ENCODE results near the gene PEBP1.
A peak's percentile ranks its signal among the peaks of the same experiment; 100 is the strongest.
"Not testable (repeated sequence)": the region's sequence is repeated elsewhere in the genome, so short reads cannot be mapped to it uniquely, and the experiment has no call there.

The PEBP1 gene

DNA sequence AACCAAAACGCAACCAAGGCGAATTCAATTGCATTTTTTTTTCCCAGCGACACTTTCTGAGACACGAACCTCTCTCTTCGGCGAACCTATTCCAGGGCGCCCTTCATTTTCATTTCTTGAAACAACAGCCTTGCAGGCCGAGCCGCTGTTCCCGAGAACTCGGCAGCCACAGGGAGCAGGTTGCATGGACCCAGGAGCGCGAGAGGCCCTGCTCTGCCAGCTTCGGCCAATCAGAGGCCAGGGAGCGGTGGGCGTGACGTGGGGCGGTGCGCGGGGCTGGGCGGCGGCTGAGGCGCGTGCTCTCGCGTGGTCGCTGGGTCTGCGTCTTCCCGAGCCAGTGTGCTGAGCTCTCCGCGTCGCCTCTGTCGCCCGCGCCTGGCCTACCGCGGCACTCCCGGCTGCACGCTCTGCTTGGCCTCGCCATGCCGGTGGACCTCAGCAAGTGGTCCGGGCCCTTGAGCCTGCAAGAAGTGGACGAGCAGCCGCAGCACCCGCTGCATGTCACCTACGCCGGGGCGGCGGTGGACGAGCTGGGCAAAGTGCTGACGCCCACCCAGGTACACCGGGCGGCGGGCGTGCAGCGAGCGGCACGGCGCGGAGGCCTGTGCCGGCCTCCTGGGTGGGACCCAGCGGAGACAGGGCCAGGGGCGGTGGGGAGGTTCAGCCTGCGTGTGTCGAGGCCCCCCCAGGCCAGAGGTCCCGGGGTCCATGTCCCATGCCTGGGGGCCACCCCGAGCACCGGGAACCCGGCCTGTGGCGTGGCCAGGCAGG lies at the start of gene PEBP1:
Gene PEBP1, plus strand, starts transcription at position 337 of the 771 bp plus-strand sequence. Its CDS starts 86 bp downstream, at position 423.
- DNase-seq (ENCODE audit: low read depth in 3 of 3): peak; percentile 83 to 88 (median 84)

DNA sequence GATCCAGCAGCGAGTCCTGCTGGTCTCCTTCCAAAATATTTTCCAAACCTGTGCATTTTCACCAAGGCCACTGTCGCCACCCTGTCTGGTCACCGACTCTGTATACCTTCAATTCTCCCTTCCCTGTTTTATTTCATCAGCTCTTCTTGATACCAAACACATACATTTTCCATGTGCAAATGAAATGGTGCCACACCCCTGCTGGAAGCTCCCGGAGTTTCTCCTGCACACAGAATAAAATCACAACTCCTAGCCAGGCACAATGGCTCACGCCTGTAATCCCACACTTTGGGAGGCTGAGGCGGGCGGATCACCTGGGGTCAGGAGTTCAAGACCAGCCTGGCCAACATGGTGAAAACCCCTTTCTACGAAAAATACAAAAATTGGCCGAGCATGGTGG lies 46.1 kb upstream of the PEBP1 start:
- no peak for DNase-seq (ENCODE audit: low read depth in 3 of 3)

DNA sequence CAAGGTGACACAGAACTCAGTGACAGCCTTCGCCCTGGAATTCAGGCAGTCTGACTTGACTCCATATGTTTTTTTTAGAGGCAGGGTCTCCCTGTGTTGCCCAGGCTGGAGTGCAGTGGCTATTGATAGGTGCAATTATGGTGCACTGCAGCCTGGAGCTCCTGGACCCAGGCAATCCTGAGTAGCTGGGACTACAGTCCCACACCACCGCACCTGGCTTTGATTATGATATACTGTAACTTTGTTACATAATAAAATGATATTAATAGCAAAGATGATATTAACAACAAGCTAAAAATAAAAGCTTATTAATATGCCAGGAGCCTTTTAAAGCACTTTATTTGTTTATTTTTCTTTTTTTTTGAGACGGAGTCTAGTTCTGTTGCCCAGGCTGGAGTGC lies 41.9 kb upstream of the PEBP1 start:
- DNase-seq (ENCODE audit: low read depth in 3 of 3): no peak

DNA sequence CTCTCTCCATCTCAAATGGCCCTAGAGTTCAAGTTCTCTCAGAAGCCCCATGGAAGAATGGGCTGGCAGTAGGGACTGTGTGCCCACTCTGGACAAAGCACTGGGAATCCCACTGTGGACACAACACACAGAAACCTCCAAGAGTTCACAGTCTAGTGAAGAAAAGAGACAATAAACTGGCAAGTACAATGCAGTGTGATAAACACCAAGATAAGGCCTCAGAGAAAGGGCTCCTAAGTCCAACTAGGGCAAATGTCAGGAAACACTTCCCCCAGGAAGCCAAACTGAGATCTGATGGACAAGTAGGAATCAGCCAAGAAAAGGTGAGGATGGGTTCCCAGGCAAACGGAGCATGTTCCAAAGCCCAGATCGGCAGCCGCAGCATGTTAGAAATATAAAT lies 37.5 kb upstream of the PEBP1 start:
- DNase-seq (ENCODE audit: low read depth in 3 of 3): no peak

DNA sequence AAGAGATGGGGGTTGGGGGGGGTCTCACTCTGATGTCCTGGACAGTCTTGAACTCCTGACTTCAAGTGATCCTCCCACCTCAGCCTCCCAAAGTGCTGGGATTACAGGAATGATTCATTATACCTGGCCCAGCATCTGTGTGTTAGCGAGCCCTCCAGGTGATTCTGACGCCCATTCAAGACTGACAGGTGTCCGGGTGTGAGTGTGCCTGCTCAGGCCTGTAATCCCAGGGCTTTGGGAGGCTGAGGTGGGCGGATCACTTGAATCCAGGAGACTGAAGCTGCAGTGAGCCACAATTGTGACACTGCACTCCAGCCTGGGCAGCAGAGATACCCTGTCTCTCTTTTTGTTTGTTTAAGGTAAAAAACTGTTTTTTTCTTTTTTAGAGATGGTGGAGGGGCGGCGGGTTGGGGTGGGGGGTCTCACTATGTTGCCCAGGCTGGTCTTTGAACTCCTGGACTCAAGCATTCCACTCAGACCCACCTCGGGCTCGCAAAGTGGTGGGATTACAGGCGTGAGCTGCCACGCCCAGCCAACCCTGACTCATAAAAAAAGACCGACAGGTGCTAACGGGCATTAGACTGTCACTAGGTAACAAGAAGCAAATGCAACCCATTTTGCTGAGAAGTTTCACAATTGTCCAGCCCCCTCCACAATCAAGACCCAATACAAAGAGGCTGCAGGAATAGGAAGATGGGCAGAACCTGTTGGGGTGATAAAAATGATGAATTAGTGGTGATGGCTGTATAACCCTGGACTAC lies 36.8 kb upstream of the PEBP1 start:
- DNase-seq (ENCODE audit: low read depth in 3 of 3): no peak

DNA sequence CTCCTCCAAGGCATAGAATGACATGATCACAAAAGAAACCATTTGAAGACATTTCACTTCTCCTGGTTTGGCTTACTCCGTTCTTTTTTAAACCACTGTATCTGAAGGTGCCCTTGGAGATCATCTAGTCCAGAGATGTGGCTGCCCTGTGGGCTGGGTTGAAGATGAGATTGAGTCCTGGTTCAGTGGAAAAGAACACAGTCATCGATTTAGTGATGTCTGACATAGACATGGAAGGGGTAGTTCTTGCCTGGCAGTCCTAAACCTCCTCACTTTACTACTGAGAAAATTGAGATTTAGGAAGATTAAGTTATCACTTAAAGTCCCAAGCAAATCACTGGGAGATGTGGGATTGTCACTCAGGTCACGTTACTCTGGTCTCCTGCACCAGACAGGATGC lies 34.9 kb upstream of the PEBP1 start:
- no peak for DNase-seq (ENCODE audit: low read depth in 3 of 3)

DNA sequence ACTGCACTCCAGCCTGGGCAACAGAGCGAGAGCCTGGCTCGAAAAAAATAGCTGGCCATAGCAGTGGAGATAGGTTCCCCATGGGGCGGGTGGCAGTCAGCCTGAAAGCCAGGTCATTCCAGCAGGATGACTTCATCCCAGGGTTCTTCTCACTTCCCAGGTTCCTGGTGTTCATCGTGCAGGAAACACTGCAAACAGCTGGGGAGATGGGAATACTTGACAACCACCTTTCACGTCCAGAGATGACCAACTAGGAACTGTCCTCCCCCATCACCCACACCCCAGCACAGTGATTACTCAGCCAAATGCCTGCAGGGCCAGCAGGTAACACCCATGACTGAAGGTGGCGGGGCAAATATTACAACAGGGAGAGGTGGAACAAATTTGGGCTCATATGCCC lies 33.9 kb upstream of the PEBP1 start:
- no peak for DNase-seq (ENCODE audit: low read depth in 3 of 3)

DNA sequence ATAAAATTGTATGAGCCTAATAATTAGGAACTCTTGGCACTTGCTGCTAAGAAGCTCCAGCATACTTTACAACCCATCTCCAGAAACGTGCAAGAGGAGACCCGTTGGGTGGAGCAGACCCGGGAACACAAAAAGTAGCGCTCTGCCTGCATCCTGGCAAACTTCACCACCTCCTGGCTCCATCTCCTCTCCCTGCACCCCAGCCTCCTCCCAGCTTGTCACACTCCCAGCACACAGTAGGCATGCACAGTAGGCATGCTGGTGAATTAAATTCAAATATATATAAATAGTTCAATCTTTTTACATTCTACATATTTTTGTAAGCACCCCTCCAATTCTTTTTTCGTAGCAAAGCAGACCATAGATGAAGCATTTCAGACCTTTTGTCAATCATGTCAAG lies 33.3 kb upstream of the PEBP1 start:
- no peak for DNase-seq (ENCODE audit: low read depth in 3 of 3)

DNA sequence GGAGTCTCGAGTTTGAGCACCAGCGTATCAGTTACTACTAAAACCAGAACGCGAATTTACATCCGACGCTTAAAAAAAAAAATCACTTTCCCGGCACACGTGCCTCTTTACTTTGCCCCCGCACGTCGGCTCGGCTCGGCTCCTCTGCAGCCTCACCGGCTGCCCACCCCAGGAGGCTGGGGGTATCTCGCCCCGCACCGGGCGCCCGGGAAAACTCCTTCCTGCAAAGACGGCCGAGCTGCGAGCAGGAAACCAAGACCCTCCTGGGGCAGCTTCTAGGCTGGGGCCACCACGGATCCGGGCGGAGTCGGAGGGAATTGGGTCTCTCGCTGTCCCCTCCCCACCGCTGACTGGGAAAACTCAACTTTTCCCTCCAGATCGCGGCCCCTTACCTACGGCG lies 32.7 kb upstream of the PEBP1 start:
- DNase-seq (ENCODE audit: low read depth in 3 of 3): no peak

DNA sequence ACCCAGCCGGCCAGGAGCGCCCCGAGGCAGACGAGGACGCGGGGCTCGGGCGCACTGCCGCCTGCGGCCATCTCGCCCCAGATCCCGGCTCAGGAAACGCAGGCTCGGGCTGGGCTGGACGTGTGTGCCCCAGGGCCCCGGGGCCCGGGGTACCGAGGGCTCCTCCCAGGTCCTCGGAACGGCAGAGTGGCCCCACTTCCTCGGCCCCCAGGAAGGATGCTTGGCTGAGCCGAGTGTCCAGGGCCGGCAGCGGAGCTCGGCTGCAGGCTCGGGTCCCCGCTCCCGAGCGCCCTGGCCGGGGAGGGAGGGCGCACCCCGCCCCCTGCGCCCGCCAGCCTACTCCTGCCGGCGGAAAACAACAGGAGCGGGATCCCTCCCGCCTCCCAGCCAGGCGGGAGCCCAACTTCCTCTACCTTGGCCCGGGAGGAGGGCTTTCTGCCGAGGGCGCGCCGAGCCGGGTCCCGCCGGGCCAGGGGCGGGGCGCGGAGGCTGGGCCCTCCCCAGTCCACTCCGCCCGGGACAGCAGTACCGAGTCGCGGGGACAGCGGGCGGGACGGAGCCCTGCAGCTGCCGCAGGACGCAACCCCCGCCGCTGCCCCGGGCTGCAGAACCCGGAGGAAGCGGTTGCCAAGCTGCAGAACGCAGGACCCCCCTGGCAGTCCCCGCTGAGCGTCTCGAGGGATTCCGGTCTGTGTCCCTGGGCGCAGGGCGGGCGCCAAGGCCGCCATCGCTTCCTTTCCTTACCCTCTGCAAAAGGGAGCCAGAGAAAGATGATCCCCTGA lies 32.1 kb upstream of the PEBP1 start, which contains the start of gene VSIG10:
Gene VSIG10, minus strand, starts transcription at position 411 of the 782 bp plus-strand sequence. Its CDS starts 340 bp downstream, at position 71.
- DNase-seq (ENCODE audit: low read depth in 3 of 3): peak in 1 of 3 experiments; percentile 6

DNA sequence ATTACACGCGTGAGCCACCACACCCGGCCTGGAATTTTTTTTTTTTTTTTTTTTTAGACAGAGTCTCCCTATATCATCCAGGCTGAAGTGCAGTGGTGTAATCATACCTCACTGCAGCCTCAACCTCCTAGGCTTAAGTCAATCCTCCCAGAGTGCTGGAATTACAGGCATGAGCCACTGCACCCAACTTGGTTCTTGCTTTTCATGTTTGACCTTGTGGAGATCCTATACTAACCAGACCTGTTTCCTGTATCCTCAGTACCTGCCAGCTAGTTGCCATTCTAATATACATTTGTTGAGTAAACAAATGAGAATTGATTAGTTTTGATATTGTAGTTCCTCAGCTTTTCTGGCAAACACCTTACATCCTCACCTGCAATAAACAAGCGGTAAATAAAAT lies 28.9 kb upstream of the PEBP1 start:
- DNase-seq (ENCODE audit: low read depth in 3 of 3): no peak

DNA sequence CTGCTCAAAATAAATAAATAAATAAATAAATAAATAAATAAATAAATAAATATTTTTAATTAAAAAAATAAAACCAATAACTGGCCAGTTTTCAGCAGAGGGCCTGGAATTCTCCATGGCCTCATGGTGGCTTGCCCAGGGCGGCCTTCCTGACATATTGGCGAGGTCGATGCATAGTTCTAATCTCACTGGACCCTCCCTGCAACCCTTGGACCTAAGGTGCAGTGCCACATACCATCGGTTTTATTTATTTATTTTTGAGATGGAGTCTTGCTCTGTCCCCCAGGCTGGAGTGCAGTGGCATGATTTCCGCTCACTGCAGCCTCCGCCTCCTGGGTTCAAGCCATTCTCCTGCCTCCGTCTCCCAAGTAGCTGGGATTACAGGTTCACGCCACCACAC lies 28.2 kb upstream of the PEBP1 start:
- no peak for DNase-seq (ENCODE audit: low read depth in 3 of 3)

DNA sequence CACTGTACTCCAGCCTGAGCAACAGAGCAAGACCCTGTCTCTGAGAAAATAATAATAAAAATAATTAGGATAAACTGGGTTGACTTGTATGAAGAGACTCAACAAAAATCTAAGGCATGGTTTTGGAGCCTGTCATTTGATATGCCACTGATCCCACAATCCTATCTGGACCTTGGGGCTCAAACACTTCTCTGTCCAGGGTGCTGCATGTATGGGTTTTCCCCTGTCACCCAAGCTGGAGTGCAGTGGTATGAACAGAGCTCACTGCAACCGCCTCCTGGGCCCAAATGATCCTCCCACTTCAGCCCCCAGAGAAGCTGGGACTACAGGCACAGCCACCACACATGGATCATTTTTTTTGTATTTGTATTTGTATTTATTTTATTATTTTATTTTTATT lies 26.8 kb upstream of the PEBP1 start:
- no peak for DNase-seq (ENCODE audit: low read depth in 3 of 3)

DNA sequence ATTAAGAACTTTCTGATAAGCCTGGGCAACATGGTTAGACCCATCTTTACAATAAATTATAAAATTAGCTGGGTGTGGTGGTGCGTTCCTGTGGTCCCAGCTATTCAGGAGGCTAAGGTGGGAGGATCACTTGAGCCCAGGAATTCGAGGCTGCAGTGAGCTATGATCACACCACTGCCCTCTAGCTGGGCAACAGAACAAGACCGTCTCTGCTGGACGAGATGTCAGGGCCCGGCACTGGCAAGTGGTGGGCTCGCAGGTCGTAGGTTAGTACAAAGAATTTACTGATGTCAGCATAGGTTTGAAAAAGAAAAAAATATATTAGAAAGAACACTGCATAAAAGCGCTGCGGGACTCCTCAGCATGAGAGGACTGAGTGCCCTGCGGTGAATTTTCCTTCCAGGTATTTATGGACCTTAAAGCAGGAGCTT lies 16.5 kb upstream of the PEBP1 start:
- DNase-seq (ENCODE audit: low read depth in 3 of 3): no peak

DNA sequence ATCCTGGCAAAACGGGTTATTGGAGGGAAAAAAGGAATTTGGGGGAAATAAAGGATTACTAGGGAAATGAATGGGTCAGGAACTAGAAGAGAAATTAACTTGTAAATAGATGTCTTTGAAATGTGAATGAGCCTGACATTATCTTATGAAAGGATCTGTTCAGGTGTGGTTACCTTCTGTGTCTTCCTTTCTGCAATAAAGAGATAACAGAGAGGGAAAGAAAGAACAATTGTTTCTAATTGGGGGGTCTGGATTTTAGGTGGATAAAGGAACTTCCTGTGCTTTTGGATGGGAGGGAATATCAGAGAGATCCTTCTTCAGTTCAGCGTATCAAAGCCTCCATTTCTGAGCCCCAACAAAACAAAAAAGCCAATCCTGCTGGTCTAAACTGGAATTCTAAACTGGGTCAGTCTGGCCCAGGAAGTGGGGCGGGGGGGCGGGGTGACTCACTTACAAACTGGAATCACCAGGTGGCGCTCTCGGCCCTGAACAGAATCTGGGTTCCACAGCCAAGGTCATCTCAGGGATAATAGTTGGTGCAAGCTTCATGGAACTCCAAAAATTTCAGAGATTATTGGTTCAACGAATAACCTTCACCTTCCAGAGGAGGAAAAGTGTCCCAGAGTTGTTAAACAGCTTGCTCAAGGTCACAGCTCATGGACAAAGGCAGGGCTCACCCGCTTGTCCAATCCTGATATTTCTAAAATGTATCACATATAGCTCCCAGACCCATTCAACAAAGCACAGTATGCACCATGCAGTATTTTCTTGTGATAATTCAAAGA lies 15.2 kb upstream of the PEBP1 start:
- peak in 2 of 3 experiments; percentile 23 to 26 for DNase-seq (ENCODE audit: low read depth in 3 of 3)

DNA sequence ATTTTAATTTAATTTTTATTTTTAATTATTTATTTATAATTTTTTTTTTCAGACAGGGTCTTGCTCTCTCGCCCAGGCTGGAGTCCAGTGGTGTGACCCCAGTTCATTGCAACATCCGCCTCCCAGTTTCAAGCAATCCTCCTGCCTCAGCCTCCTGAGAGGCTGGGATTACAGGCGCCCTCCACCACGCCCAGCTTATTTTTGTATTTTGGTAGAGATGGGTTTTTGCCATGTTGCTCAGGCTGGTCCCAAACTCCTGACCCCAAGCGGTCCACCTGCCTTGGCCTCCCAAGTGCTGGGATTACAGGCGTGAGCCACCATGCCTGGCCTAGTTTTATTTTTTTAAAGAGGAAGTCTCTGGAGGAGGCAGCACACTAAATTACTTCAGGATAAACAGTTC lies 13.7 kb upstream of the PEBP1 start:
- no peak for DNase-seq (ENCODE audit: low read depth in 3 of 3)

DNA sequence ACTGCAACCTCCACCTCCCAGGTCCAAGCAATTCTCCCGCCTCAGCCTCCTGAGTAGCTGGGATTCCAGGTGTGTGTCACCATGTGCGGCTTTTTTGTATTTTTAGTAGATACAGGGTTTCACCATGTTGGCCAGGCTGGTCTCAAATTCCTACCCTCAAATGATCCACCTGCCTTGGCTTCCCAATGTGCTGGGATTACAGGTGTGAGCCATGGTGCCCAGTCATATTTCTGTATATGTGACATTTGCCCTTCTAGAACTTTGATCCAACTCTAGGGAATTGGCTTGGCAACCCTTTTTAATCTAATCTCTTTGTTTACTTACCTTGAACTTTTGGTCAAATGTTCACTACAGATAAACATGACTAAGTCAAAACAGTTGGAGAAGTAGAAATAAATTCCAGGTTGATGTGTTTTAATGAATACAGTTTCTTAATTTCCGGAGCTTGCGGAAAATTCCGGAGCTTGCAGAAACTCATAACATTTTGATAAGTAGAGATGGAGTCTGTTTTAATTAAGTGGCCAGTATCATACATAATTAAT lies 11.5 kb upstream of the PEBP1 start:
- no peak for DNase-seq (ENCODE audit: low read depth in 3 of 3)

DNA sequence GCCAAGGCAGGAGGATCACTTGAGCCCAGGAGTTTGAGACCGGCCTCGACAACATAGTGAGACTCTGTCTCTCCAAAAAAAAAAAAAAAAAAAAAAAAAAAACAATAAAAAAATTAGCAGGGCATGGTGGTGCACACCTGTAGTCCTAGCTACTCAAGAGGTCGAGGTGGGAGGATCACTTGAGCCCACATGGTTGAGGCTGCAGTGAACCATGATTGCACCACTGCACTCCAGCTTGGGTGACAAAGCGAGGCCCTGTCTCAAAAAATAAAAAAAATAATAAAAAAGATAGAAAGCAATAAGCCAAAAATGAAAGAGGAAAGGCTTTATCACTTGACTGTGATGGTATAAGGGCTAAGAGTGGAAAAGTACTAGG lies 10.2 kb upstream of the PEBP1 start:
- no peak for DNase-seq (ENCODE audit: low read depth in 3 of 3)

DNA sequence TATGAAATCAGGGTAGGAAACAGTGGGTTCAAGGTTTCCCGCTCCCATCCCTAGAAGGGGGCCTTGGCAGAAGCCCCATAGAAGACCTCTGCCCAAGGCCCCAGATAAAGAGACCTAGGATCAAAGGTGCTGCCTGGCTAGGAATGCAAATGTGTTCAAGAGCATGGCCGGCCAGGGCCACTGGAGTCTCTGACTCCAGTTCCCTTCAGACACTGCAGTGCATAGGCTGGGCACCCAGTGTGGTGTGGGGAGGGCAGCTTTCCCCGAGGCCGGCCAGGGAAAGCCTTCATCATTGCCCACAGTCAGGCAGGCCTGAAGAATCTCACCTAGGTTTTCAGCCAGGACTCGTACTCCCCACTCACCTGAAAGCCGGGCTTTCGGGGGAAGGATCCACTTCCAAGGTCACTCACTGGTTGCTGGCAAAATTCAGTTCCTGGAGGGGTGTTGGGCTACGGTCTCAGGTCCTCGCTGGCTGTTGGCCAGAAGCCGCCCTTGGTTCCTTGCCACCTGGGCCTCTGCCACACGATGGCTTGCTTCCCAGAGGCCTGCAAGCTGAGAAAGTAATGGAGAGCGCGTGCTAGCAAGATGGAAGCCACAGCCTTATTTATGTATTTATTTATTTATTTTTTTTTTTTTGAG lies 9.7 kb upstream of the PEBP1 start:
- no peak for DNase-seq (ENCODE audit: low read depth in 3 of 3)

DNA sequence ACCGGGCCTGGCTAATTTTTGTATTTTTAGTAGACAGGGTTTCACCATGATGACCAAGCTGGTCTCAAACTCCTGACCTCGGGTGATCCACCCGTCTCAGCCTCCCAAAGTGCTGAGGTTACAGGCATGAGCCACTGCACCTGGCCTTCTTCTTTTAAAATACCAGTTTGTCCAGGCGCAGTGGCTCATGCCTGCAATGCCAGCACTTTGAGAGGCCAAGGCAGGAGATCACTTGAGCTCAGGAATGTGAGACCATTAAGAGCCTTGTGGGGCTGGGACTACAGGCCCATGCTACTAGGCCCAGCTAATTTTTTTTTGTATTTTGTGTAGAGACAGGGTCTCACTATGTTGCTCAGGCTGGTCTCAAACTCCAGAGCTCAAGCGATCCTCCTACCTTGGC lies 8.1 kb upstream of the PEBP1 start:
- no peak for DNase-seq (ENCODE audit: low read depth in 3 of 3)

DNA sequence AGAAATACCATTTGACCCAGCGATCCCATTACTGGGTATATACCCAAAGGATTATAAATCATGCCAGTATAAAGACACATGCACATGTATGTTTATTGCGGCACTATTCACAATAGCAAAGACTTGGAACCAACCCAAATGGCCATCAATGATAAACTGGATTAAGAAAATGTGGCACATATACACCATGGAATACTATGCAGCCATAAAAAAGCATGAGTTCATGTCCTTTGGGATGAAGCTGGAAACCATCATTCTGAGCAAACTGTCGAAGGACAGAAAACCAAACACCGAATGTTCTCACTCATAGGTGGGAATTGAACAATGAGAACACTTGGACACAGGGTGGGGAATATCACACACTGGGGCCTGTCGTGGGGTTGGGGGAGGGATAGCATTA lies 6.5 kb upstream of the PEBP1 start:
- not testable (repeated sequence) for DNase-seq (ENCODE audit: low read depth in 3 of 3)
